SK-N-SH (cell line): ENCODE data around the gene PROKR1. TPM values are rescaled to one million over a fixed set of nuclear protein-coding genes. Genes with fewer than 3 reads are reported as not detected.

Source experiments
- CTCF ChIA-PET: fragments of 300-600, 350-600 bp; formaldehyde crosslinking; extraction: SDS; loops from one replicate; lab custom pipeline; 2021; lab: Yijun Ruan, JAX
- POLR2A ChIA-PET: fragments of 350-600 bp; sonication (Branson Sonifier 250); formaldehyde crosslinking; extraction: SDS; loops from one replicate; lab custom pipeline; 2020; ENCODE audit warnings: antibody characterized with exemption, inconsistent platforms; lab: Yijun Ruan, JAX
- DNase-seq: peaks from one replicate; pipeline ENCODE4 v3.0.0; 2012
- H2AFZ ChIP-seq: fragments of 200-600 bp; sonication (generic); 2 replicates; pipeline ENCODE4 v1.8.1; 2016; ENCODE audit warnings: antibody characterized with exemption, mild to moderate bottlenecking, low read depth
- H3F3A ChIP-seq: fragments of 200-600 bp; sonication (generic); replicated peaks from 2 replicates; pipeline ENCODE3; 2016; ENCODE audit warnings: antibody characterized with exemption, mild to moderate bottlenecking; ENCODE audit not compliant: insufficient read depth
- H3K27ac ChIP-seq, 2 experiments: fragments of 200-500 bp in 1 of 2; fragments of 200-600 bp in 1 of 2; sonication (Bioruptor generic) in 1 of 2; sonication (generic), shearing (Covaris generic) in 1 of 2; 2 replicates each; pipeline versions ENCODE4 v1.5.1 to v1.6.1; 2014 to 2016; ENCODE audit warnings: low read depth in 2 of 2, inconsistent platforms in 1 of 2, low read length in 1 of 2, mild to moderate bottlenecking in 1 of 2, mixed read lengths in 1 of 2
- H3K27me3 ChIP-seq: fragments of 200-600 bp; sonication (generic), shearing (Covaris generic); 2 replicates; pipeline ENCODE4 v1.6.1; 2016; ENCODE audit warnings: mixed run types; ENCODE audit not compliant: insufficient read depth
- H3K36me3 ChIP-seq, 2 experiments: fragments of 200-500 bp in 1 of 2; fragments of 200-600 bp in 1 of 2; sonication (Bioruptor generic) in 1 of 2; sonication (generic) in 1 of 2; replicated peaks in 1 of 2; 2 replicates each; pipeline versions ENCODE3 to v1.5.1; 2014 to 2016; ENCODE audit warnings: low read length in 1 of 2, mild to moderate bottlenecking in 1 of 2; ENCODE audit not compliant: insufficient read depth in 2 of 2, control insufficient read depth in 1 of 2
- H3K4me1 ChIP-seq, 2 experiments: fragments of 200-500 bp in 1 of 2; fragments of 200-600 bp in 1 of 2; sonication (Bioruptor generic) in 1 of 2; sonication (generic), shearing (Covaris generic) in 1 of 2; 2 replicates each; pipeline versions ENCODE4 v1.5.1 to v1.6.1; 2014 to 2016; ENCODE audit warnings: low read depth in 1 of 2, low read length in 1 of 2, mixed run types in 1 of 2; ENCODE audit not compliant: insufficient read depth in 2 of 2, control insufficient read depth in 1 of 2
- H3K4me2 ChIP-seq: fragments of 200-600 bp; sonication (generic), shearing (Covaris generic); 2 replicates; pipeline ENCODE4 v1.6.1; 2017; ENCODE audit warnings: mixed run types
- H3K4me3 ChIP-seq, 2 experiments: fragments of 200-500 bp in 1 of 2; fragments of 200-600 bp in 1 of 2; sonication (Bioruptor generic) in 1 of 2; sonication (generic), shearing (Covaris generic) in 1 of 2; 2 replicates each; pipeline versions ENCODE4 v1.5.1 to v1.8.1; 2014 to 2016; ENCODE audit warnings: low read depth in 2 of 2, inconsistent platforms in 1 of 2, low read length in 1 of 2, mild to moderate bottlenecking in 1 of 2, mixed read lengths in 1 of 2, moderate library complexity in 1 of 2
- H3K79me2 ChIP-seq: fragments of 200-600 bp; sonication (generic); 2 replicates; pipeline ENCODE4 v1.8.1; 2017; ENCODE audit warnings: mild to moderate bottlenecking; ENCODE audit not compliant: insufficient read depth
- H3K9ac ChIP-seq: fragments of 200-600 bp; sonication (generic); 2 replicates; pipeline ENCODE4 v1.6.1; 2017; ENCODE audit warnings: mixed run types
- H3K9me2 ChIP-seq: fragments of 200-600 bp; sonication (generic); 2 replicates; pipeline ENCODE4 v1.6.1; 2017; ENCODE audit warnings: mixed run types
- H3K9me3 ChIP-seq: fragments of 200-600 bp; sonication (generic); 2 replicates; pipeline ENCODE4 v1.6.1; 2017; ENCODE audit warnings: mixed run types, mild to moderate bottlenecking, moderate library complexity
- H4K20me1 ChIP-seq: fragments of 200-600 bp; sonication (generic); 2 replicates; pipeline ENCODE4 v1.6.1; 2017; ENCODE audit warnings: mild to moderate bottlenecking, mixed run types; ENCODE audit not compliant: insufficient read depth
- CTCF ChIP-seq: fragments of 200-600 bp; sonication (generic); IDR thresholded peaks from 2 replicates; pipeline ENCODE4 v1.6.1; 2017; ENCODE audit warnings: antibody characterized with exemption, mild to moderate bottlenecking, moderate library complexity
- ELF1 ChIP-seq: IDR thresholded peaks from 2 replicates; pipeline ENCODE4 v1.4.0; 2012
- EP300 ChIP-seq, 2 experiments: IDR thresholded peaks; 2 replicates each; pipeline versions ENCODE4 v1.4.0 to v1.6.1; 2012; ENCODE audit warnings: borderline replicate concordance in 1 of 2, low read depth in 1 of 2, low read length in 1 of 2
- EZH2phosphoT487 ChIP-seq: fragments of 200-600 bp; sonication (generic); IDR thresholded peaks from 2 replicates; pipeline ENCODE4 v1.6.1; 2017; ENCODE audit warnings: low read depth, mixed run types, mild to moderate bottlenecking, antibody characterized with exemption, moderate library complexity, borderline replicate concordance
- FOSL2 ChIP-seq: IDR thresholded peaks from 2 replicates; pipeline ENCODE4 v1.4.0; 2012; ENCODE audit warnings: low read depth, mild to moderate bottlenecking, moderate library complexity, borderline replicate concordance
- FOXJ3 ChIP-seq: sonication (generic); formaldehyde crosslinking; IDR thresholded peaks from 2 replicates; pipeline ENCODE4 v1.5.1; 2020; ENCODE audit warnings: mild to moderate bottlenecking, missing genetic modification reagents
- FOXM1 ChIP-seq: IDR thresholded peaks from 2 replicates; pipeline ENCODE4 v1.4.0; 2012; ENCODE audit warnings: low read depth, mild to moderate bottlenecking
- GATA2 ChIP-seq: sonication (generic); formaldehyde crosslinking; IDR thresholded peaks from 2 replicates; pipeline ENCODE4 v1.5.0; 2020; ENCODE audit warnings: mild to moderate bottlenecking, missing genetic modification reagents
- IRF3 ChIP-seq: fragments of 150-350 bp; IDR thresholded peaks from 2 replicates; pipeline ENCODE4 v1.6.1; 2016; ENCODE audit warnings: mild to moderate bottlenecking, low read depth, low read length
- MXI1 ChIP-seq: IDR thresholded peaks from 2 replicates; pipeline ENCODE4 v1.6.1; 2012; ENCODE audit warnings: mild to moderate bottlenecking, low read depth, low read length, improper control_type of control experiment
- NRF1 ChIP-seq: IDR thresholded peaks from 2 replicates; pipeline ENCODE4 v1.6.1; 2012; ENCODE audit warnings: low read depth, mild to moderate bottlenecking, low read length
- POLR2AphosphoS5 ChIP-seq: IDR thresholded peaks from 2 replicates; pipeline ENCODE4 v1.6.1; 2012; ENCODE audit warnings: low read depth, low read length
- RAD21 ChIP-seq: IDR thresholded peaks from 2 replicates; pipeline ENCODE4 v1.6.1; 2012; ENCODE audit warnings: mild to moderate bottlenecking, low read length
- RCOR1 ChIP-seq: fragments of 150-350 bp; IDR thresholded peaks from 2 replicates; pipeline ENCODE4 v1.6.1; 2017; ENCODE audit warnings: antibody characterized with exemption, low read length
- REST ChIP-seq: IDR thresholded peaks from 2 replicates; pipeline ENCODE4 v1.6.1; 2012; ENCODE audit warnings: mild to moderate bottlenecking, low read depth, low read length, moderate library complexity
- RXRA ChIP-seq: IDR thresholded peaks from 2 replicates; pipeline ENCODE4 v1.4.0; 2012; ENCODE audit warnings: low read depth, mild to moderate bottlenecking, borderline replicate concordance
- SMC3 ChIP-seq: IDR thresholded peaks from 2 replicates; pipeline ENCODE4 v1.6.1; 2012; ENCODE audit warnings: low read depth, low read length, improper control_type of control experiment
- TCF12 ChIP-seq: IDR thresholded peaks from 2 replicates; pipeline ENCODE4 v1.4.0; 2012
- USF1 ChIP-seq: IDR thresholded peaks from 2 replicates; pipeline ENCODE4 v1.4.0; 2012; ENCODE audit warnings: low read depth, borderline replicate concordance
- USF2 ChIP-seq: fragments of 150-350 bp; IDR thresholded peaks from 2 replicates; pipeline ENCODE4 v1.6.1; 2017; ENCODE audit warnings: antibody characterized with exemption, low read length, low read depth, borderline replicate concordance
- WGBS: methylation state at CpG from one replicate; pipeline ENCODE4 v1.1.6; 2017; ENCODE audit warnings: low lambda C conversion rate; 5-methylcytosine and 5-hydroxymethylcytosine counted together
- polyA plus RNA-seq, 3 experiments: library from polyadenylated mRNA; depleted of rRNA; stranded (reverse); fragments of >200 nt; gene quantifications; 2 replicates each; pipeline ENCODE4 v1.2.3, GENCODE V29; 2012

PROKR1 gene
- polyA plus RNA-seq, 1 of the 3 experiments (the other 2 are of a cell fraction): not detected

GRCh38 chr2:68669651-68670050 lies 26.3 kb downstream of the PROKR1 start:
- H2AFZ ChIP-seq: no peak overlapping the region
- H3K4me3 ChIP-seq: no peak overlapping the region
- H3K4me1 ChIP-seq: no peaks in the 10 kb centered on the region
- H3K27me3 ChIP-seq: no peaks in the 10 kb centered on the region
- 36% methylated on average over 3 of the region's 3 CpGs for WGBS
- H4K20me1 ChIP-seq: no peaks in the 10 kb centered on the region
- H3K4me2 ChIP-seq: no peak overlapping the region
- no peak for TF ChIP-seq REST
- no peak for TF ChIP-seq CTCF
- TF ChIP-seq USF1: no peak
- no peak for TF ChIP-seq NRF1
- TF ChIP-seq GATA2 (CRISPR knock-in tag): no peak
- TF ChIP-seq FOXJ3 (CRISPR knock-in tag): no peak
- TF ChIP-seq IRF3: no peak
- TF ChIP-seq EP300 (IDR thresholded peaks at IDR 0.05; ENCODE audit: borderline replicate concordance in 1 of 2, low read depth in 1 of 2, low read length in 1 of 2): no peak
- TF ChIP-seq, all 33 proteins: peak for 0
- DNase-seq: no peak
- no peak overlapping the region for H3K9ac ChIP-seq
- ChIA-PET POLR2A (no interaction called here), CTCF (no interaction called here)
- H3K36me3 ChIP-seq: no peaks in the 10 kb centered on the region
- no peaks in the 10 kb centered on the region for H3F3A ChIP-seq
- H3K9me2 ChIP-seq: no peaks in the 10 kb centered on the region
- H3K9me3 ChIP-seq: no peaks in the 10 kb centered on the region
- no peak overlapping the region for H3K27ac ChIP-seq
- no peaks in the 10 kb centered on the region for H3K79me2 ChIP-seq

- Histone ChIP-seq H3K4me1 (no peaks in the 10 kb centered on the region), H3K36me3 (no peaks in the 10 kb centered on the region), H3K79me2 (no peaks in the 10 kb centered on the region), H3K4me2 (no peak overlapping the region), H3K9me3 (no peaks in the 10 kb centered on the region), H2AFZ (no peak overlapping the region), H3K27me3 (no peaks in the 10 kb centered on the region), H3K4me3 (no peak overlapping the region), H3K27ac (no peak overlapping the region), H4K20me1 (no peaks in the 10 kb centered on the region), H3K9me2 (no peaks in the 10 kb centered on the region), H3F3A (no peaks in the 10 kb centered on the region), H3K9ac (no peak overlapping the region)
- POLR2A ChIA-PET: no interaction called here
- 53% methylated on average over 4 of the region's 4 CpGs for WGBS
- CTCF ChIA-PET: interaction anchor here (0.6 to 1.0 kb wide), 2 partner anchors 9 to 77 kb away, joined by 3 read pairs; no protein-coding TSS in a partner anchor
- DNase-seq: no peak
- TF ChIP-seq FOXM1 (no peak), RCOR1 (no peak), POLR2AphosphoS5 (no peak), FOSL2 (no peak), RXRA (no peak), USF1 (no peak), MXI1 (no peak), SMC3 (no peak), RAD21 (no peak), ELF1 (no peak), EZH2phosphoT487 (no peak), USF2 (no peak), TCF12 (no peak)
These were observed 28.6 kb downstream of the PROKR1 start for GRCh38 chr2:68671961-68672360.
